GM19438 (cell line): ENCODE measurements around the gene MED20.

Source experiments
- ATAC-seq: cut with Tn5 transposase; IDR thresholded peaks from one replicate; pipeline ENCODE4 v1.9.1; 2021; ENCODE audit warnings: low read depth; ENCODE audit not compliant: unreplicated experiment

The MED20 gene

DNA sequence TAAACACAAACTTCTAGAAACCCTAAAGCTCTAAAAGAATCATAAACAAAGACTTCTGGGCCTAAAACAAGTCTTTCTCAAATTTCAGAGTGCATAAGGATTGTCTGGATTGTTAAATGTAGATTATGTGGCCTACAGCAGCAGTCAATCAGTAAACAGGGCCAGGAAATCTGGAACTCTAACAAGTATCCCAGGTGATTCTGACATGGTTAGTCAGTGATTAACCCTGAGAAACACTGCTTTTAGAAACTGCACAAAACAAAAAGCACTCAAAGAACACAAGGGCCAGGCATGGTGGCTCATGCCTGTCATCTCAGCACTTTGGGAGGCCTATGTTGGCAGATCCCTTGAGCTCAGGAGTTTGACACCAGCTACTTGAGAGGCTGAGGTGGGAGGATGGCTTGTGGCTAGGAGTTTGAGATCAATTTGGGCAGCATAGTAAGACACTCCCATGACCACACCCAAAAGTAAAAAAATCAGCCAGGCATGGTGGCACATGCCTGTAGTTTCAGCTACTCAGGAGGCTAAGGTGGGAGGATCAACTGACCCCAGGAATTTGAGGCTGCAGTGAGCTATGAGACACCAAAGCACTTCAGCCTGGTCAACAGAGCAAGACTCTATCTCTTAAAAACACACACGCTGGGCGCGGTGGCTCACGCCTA, 5.9 kb downstream of the MED20 start:
- no peak for ATAC-seq

DNA sequence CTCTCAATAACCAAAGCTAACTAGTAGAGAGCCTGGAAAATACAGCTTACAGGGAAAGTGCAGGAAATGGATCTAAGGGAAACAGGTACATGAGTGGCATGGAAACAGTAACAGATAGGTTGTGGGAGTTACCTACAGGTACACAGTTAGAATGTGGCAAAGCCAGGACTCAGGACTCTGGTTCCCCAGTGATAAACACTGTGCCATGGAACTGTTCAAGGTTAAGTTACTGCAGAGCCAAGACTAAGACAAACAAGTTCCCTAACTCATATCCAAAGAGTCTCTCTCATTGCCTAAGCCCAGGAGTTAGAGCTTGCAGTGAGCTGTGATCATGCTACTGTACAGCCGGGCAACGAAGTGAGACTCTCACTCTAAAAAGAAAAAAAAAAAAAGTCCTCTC, 6.6 kb downstream of the MED20 start:
- no peak for ATAC-seq

GRCh38 chr6:41909727-41910126, 11.2 kb downstream of the MED20 start:
- no peak for ATAC-seq

DNA sequence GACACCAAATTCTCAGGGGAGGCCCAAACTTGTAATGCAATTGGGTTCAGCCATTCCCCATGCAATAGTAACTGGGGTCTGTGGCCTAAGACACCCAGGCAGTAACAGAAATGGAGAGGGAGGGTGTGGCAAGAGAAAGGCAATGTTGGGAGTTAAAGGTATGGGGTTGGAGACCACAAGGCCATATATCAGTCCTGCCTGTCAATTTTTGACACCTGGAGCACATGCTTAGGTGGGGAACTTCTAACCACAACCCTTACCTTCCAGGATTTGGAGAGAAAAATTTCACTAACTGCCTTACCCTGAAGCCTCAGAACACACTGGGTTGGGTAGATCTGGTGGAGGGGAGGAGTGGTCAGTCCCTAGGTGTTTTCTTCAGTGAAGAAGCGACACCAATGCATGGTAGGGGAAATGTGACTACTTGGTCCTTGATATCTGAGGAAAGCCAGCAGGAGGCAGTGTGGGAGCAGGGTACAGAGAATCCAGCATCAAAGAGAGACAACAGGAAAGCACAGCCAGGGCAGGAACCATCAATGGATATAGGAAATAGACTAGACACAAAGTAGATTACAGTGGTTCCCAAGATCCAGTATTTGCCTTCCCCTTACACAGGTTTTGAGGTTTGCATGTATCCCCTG, 18.9 kb downstream of the MED20 start:
- no peak for ATAC-seq

DNA sequence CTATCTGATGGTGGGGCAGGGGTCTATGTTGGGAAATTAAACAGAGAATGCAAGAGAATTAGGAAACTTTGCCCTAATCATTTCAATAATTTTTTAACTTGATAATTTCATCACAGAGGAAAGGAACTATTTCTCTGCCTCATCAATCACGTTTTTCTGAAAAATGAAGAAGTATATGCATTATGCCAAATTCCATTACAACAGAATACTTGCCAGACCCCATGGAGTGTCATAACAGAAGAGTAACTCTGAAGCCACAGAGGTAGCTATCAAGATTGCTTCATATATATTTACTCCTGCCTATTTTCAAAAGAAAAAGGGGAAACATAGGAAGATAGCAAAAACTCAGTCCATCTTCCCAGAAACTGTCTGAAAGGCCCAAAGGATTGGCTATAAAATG, 20.1 kb downstream of the MED20 start:
- no peak for ATAC-seq

- ATAC-seq, result no peak
These were observed 24.7 kb downstream of the MED20 start for GRCh38 chr6:41896281-41896680.

DNA sequence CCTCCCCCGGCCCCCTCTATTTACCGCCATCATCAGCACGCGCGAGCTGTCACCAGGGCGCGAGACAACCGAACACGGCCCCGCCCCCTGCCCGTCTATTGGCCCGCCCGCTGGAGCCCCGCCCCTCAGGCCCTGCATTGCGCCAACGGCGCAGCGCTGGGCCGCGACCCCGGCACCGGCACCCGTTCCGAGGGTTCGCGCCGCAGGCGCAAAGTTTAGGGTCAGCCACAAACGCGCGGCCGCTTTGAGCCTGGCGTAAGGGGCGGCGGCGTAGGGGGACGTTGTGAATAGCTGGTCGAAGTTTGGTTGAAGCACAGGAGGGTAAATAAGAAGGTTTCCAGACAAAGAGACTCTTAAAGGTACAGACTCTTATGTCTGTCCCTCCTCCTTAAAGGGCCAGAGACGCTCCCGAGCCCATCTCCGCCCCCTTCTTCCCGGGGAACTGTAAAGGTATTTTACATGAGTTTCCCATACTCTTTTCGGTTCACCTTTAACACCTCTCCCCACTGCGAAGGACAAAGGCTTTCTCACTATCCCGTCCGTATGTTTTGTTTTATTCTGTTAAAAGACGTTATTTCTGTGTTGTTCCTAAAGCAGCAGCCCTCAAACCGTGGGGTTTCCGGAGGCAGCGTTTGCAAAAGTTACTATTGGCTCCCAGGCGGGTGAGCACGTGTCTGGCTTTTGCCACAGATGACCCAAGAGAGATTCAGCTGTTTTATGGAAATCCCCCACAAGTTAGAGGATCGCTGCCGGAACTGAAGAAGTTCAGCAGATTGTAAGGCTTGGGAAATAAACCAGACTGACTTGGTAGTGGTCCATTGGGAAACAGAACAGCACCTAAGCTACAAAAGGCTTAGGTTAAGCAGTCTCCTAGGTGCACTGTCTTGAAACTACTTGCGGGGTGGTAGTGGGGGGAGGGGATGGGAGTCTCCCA, 25.4 kb downstream of the MED20 start, which contains the start of gene USP49:
Gene USP49 (minus strand): TSS at position 76 of the 934 bp plus-strand sequence. CDS start 88,392 bp downstream, outside the sequence.
- peak; percentile 79 for ATAC-seq

GRCh38 chr6:41894366-41895299, 26.3 kb downstream of the MED20 start:
- peak; percentile 35 for ATAC-seq

GRCh38 chr6:41892921-41893564, 27.9 kb downstream of the MED20 start:
- ATAC-seq, result no peak

GRCh38 chr6:41887331-41887751, 33.6 kb downstream of the MED20 start:
- no peak for ATAC-seq

DNA sequence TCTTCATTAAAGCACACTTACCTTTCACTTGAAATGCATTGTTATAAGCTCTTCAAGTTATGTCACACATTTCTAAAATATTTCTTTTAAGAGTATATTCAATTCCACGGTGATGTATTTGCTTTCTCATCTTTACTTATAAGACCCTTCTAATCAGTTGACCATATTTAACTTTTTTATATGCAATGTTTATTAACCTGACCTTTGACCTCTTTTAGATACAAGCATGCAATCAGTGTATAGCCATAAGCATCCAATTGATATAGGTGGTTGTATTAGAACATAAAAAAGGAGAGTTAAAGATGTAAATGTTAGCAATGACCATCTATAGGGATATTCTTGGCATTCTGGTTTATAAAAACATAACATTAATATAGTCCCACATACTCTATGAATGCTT, 35.0 kb downstream of the MED20 start:
- ATAC-seq, result no peak

- ATAC-seq, result no peak
These were observed 36.0 kb downstream of the MED20 start for GRCh38 chr6:41884957-41885356.

DNA sequence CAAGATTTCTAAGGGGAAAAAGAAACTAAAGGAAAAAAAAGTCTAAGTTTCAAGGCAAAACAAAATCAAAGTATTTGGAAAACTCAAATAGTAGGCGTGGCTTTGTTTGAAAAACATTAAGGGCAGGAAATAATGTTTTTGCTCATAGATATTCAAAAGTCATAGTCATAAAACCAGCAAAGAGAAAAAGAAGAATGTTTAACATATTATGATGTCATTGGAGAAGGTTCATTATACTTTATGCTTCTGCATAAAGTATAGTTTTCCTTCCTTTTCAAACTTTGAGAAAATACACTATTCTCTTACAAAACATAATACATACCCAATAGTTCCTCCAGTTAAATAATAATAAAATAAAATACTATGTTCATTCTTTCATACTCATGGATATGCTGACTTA, 39.4 kb downstream of the MED20 start:
- no peak for ATAC-seq

DNA sequence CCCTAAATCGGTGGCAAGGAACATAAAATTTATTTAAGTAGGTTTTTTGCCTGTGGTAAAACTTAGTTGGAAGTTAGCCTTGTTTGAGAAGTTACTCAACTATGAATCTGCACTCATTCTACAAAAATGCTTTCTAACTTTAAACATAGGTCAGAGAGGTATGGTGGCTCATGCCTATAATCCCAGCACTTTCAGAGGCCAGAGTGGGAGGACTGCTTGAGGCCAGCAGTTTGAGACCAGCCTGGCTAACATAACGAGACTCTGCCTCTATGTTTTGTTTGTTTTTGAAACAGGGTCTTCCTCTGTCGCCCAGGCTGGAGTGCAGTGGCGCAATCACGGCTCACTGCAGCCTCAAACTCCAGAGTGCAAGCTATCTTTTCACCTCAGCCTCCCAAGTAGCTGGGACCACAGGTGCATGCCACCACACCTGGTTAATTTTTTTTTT, 42.0 kb downstream of the MED20 start:
- ATAC-seq, result no peak

DNA sequence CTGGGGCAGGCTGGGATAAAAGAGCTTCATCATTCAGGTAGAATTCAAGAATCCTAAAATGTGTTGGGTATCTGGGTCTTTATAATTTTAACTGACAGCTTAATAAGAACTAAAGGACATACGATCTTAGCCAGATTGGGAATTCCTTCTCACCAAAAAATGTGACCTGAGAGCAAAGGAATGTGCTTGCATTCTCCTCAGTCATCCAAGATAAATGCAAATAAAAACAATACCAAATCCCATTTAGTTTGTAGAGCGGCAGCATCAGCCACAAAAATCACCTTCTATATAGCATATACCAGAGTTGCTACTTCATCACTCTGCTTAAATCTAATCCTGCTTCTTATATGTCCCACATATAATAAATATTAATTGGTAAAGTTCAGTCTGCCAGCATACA, 42.7 kb downstream of the MED20 start:
- no peak for ATAC-seq

DNA sequence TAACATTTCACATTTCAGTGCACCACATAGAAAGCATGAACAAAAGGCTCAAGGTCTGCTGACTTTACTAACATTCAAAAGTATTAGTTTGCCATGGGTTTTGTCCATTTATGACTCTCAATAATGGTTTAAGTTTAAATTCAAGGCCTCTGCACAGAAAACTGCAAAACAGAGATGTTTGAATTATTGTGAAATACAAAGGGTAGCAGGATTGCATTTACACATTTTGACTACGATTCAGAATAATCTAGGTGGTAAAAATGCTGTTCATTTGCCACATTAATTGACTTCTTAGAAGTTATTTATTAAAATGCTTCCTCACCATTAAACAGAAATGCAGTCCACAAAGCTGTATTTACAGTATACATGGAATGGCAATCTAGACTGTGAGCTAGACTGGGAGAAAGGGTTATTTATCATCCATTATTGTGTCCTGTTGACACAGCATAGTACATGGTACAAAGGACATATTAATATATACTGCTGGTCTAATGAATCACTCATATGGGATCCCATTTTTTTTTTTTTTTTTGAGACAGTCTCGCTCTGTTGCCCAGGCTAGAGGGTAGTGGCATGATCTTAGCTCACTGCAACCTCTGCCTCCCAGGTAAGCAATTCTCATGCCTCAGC, 43.8 kb downstream of the MED20 start:
- ATAC-seq, result no peak

GRCh38 chr6:41874741-41875140, 46.2 kb downstream of the MED20 start:
- no peak for ATAC-seq

DNA sequence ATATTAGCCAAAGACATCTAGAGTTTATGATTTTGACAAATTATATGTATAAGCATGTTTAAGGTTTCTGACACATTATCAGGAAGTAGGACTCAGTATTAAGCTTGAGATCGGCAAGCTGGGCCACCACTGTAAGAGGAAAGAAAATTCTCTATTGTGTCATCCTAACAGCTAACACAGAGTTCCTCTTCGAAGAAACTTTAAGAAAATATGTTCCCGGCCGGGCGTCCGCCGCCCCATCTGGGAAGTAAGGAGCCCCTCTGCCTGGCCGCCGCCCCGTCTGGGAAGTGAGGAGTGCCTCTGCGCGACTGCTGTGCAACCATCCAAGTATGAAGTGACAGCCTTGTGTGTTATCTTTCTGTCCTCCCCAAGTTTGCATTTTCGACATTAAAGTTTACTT, 48.8 kb downstream of the MED20 start:
- ATAC-seq, result no peak

DNA sequence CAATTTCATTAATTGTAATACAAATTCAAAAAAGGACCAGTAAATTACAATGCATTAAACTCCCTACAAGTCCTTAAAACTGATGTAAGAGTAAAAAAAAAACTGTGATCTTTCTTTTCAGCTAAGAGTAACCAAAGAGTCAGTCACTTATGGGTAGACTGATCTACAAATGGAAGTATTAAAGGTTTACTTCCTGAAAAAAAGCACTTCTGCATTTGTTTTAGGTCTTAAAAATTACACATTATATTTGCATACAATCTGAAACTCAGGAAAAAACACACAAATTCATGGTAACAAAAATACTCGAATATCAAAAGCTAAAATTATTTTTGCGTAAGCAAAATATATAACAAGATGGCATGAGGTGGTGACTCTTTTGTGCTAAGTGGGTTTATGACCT, 49.2 kb downstream of the MED20 start:
- no peak for ATAC-seq
